Gastrocnemius medialis (tissue), 4 donors: ENCODE data around the gene ETV6.

Experiments
- CTCF ChIP-seq, 5 experiments: fragments of 450-650 bp in 3 of 5; fragments of 200-600 bp in 2 of 5; sonication (generic) in 2 of 5; IDR thresholded peaks in 4 of 5; conservative IDR thresholded peaks in 1 of 5; 1 replicate in 4 of 5; 2 replicates in 1 of 5; pipeline ENCODE4 v1.5.1; 2016 to 2019; ENCODE audit warnings: antibody characterized with exemption in 5 of 5, mild to moderate bottlenecking in 3 of 5, moderate library complexity in 3 of 5
- POLR2A ChIP-seq, 2 donors: fragments of 450-650 bp; IDR thresholded peaks; one replicate each; pipeline ENCODE4 v1.6.1; 2017; ENCODE audit warnings: antibody characterized with exemption in 2 of 2, mild to moderate bottlenecking in 2 of 2, moderate library complexity in 2 of 2

DNA sequence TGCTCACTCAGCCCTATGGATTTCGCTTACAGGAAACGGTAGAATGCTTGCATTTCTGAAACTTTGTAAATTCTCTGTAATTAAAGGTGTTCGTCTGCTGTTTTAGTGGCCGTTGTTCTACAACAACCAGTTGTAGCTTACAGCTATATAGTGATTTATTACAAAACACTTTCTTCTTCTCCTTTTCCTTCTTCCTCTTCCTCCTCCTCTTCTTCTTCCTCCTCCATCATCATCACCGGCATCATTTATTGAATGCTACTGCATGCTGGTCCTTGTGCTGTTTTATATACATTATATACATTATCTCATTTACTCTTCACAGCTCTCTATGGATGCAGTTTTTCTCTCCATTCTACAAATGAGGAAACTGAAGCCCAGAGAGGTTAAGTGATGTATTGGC is 6.4 kb downstream of the ETV6 start:
- TF ChIP-seq CTCF (IDR thresholded peaks at IDR 0.05 in 4 of 5, conservative IDR thresholded peaks at IDR 0.05 in 1 of 5) (no peak), POLR2A (IDR thresholded peaks at IDR 0.05) (no peak)
